Peyer's patch (tissue), 4 donors: ENCODE data around the gene SPDYE1.

Experiments used
- CTCF ChIP-seq, 6 experiments: fragments of 450-650 bp in 4 of 6; fragments of 200-600 bp in 2 of 6; sonication (generic) in 1 of 6; IDR thresholded peaks; one replicate each; pipeline ENCODE4 v1.5.1; 2017 to 2019; ENCODE audit warnings: antibody characterized with exemption in 6 of 6, mild to moderate bottlenecking in 3 of 6, moderate library complexity in 1 of 6
- POLR2A ChIP-seq, 2 donors: fragments of 450-650 bp; IDR thresholded peaks; one replicate each; pipeline ENCODE4 v1.5.1; 2017; ENCODE audit warnings: antibody characterized with exemption in 2 of 2, mild to moderate bottlenecking in 2 of 2, moderate library complexity in 2 of 2

- TF ChIP-seq CTCF (IDR thresholded peaks at IDR 0.05), result no peak
- no peak for TF ChIP-seq POLR2A (IDR thresholded peaks at IDR 0.05)
Observed at GRCh38 chr7:44048031-44048795, 50.5 kb downstream of the SPDYE1 start.
